Right kidney (tissue), 1 donor: ENCODE measurements around the gene CUX1.
"Not testable (repeated sequence)": the region's sequence is repeated elsewhere in the genome, so short reads cannot be mapped to it uniquely, and the experiment has no call there.

ENCODE experiments used
- DNase-seq: peaks from one replicate; pipeline ENCODE4 v3.0.0-alpha.2; 2016

Gene CUX1

DNA sequence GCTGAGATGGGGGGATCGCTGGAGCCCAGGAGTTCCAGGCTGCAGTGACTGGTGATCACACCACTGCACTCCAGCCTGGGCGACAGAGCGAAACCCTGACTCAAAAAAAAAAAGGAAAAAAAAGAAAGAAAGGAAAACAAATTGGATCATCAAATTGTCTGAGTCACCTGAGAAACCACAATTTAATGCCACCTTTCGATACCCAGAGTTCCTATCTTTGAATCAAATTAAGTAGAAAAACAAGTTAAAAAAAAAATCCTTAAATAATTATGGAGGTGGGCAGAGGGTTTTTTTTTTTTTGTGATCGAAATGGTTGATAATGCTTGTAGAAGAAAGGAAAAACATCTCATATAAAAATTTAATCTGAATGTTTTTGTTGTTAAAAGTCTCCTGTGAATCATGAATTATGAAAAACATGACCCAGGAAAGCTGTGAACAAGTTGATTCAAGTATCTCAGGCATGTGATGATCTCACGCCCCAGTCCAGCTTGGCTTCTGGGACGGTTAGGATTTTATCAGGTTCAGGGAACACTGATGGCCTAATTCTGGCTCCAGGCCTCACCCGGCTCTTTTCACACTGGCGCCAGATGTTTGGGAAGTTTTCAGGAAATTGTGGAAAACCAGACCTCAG lies 25.3 kb upstream of the CUX1 start:
- no peak for DNase-seq

DNA sequence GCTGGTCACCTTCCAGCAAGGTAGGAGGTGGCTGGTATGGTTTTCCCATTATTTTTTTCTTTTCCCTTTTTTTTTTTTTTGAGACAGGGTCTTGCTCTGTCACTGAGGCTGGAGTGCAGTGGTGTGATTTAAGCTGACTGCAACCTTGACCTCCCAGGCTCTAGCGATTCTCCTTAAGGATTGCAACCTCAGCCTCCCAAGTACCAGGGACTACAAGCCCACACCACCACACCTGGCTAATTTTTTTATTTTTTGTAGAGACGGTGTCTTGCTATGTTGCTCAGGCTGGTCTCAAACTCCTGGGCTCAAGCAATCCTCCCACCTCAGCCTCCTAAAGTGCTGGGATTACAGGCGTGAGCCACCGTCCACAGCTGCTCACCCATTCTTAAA lies 24.7 kb upstream of the CUX1 start:
- not testable (repeated sequence) for DNase-seq

DNA sequence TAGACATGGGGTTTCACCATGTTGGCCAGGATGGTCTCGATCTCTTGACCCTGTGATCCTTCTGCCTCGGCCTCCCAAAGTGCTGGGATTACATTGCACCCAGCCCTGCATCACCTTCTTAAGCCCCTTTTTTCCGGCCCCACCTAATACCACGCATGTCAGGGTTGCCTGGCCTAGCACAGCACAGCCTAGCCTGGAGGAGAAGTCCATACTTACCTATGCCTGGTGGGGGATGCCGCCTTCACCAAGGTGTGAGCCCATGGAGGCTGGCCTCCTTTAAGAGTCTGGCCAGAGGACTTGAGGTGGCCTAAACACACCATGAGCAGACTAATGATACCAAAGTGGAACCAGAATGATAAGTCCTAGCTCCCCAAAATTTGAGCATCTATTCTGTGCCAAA lies 22.0 kb upstream of the CUX1 start:
- DNase-seq = no peak

DNA sequence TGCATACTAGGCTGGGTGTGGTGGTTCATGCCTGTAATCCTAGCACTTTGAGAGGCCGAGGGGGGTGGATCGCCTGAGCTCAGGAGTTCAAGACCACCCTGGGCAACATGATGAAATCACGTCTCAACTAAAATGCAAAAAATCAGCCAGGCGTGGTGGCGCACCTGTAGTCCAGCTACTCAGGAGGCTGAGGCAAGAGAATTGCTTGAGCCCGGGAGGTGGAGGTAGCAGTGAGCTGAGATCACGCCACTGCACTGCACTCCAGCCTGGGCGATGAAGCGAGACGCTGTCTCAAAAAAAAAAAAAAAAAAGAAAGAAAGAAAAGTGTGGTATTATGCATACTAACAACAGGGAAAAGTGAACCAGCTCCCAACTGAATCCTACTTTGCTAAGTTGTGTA lies 19.3 kb upstream of the CUX1 start:
- not testable (repeated sequence) for DNase-seq

DNA sequence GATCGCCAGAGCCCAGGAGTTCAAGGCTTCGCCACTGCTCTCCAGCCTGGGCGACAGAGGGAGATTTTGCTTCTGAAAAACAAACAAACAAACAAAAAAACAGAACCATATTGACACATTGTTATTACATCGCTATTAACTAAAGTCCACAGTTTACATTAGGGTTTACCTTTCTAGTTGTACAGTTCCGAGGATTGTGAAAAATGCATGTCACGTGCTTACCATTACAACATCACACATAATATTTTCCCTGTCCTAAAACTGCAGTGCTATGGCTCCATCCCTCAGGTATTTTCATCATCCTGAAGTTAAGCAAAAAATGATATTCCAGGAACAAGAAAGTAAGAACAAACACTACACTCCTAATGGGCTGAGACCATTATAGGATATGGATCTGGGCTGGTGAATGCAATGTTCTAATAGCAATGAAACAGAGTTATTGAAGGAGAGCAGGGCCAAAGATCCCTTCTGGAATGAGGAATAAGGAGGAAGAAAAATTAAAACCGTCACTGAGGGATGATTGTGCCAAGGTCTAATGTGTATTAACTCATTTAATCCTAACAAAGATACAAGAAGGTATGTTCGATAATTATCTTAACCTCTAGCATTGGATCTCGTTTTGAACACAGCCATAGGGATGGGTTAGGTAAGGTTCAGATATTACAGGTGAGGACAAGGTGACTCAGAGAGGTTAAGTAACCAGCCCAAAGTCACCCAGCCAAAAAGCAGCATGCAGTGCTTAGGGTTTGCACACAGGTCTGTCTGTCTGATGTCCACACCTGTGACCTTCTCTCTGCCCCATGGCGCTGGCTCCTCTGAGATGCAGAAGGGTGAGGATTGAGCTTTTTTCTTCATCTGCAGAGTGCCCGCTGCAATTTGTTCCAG lies 14.0 kb upstream of the CUX1 start:
- DNase-seq = no peak

DNA sequence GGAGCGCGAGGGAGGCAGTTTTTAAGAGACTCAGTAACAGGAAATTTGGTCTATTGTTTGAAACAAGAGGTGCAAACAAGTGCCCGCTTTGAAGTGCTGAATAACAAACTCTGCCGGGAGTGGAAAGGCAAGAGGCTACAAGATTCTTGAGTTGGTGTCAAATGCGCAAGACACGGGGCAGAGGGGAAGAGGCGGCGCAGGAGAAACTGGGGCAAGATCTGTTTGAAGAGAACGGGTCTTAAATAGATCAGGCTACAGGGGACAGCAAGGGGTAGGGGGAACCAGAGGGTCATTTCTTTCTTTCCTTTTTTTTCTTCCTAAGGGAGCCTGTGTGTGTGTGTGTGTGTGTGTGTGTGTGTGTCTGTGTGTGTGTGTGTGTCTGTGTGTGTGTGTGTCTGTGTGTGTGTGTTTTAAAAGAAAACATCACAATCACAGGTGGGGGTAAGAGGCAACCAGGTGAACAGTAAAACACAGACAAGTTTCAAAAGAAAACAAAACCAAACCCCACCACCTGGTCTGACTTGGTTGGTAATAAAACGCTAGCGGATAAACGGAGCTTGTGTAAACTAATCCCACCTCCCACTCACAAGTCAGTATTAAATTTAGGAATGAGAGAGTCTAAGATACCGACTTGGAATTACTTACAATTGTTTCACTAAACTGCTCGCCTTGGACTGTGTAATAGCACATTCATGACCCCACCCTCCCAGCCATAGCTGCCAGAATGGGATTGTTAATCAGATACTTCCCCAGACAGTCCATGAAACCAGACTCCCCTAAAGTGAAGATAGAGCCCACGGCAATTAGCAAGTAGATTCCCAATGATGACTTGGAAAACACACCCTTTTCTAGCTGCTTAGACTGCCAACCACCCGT lies 13.1 kb upstream of the CUX1 start:
- peak; percentile 46 for DNase-seq

DNA sequence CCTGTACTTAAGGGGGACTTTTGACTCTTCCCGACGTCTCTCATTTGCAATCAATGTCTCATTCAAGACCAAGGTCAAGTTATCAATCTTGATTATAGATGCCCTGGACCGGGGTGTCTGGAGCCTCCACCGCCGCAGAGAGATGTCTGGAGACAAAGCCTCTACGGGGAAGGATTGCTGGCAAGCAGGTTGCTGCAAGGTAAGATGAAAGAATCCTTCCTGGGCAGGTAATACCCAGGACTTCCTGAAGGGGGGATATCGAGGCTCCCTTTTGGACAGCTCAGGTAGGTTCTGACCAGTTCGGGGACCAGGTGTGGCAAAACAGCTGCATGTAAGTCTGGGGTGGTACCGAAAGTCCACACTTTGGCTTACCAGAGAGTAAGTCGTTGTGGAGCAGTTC lies 12.5 kb upstream of the CUX1 start:
- peak; percentile 49 for DNase-seq

DNA sequence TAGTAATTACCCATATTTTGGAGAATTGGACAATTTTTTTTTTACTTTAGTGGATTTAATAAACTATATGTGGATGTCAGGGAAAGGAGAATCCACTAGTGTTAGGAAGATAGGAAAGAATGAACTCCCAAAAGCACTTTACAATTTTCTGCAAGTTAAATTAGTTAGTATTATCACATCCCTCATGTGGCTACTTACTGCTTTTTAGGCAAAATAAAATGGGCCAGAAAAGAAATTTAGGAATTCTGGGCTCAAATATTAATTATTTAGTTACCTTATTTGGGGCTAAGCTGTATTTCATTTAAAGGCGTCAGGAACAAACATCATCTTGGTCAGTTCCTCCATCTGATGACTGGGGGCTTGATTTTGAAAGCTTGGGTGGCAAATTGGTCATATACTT lies 4.8 kb upstream of the CUX1 start:
- no peak for DNase-seq

DNA sequence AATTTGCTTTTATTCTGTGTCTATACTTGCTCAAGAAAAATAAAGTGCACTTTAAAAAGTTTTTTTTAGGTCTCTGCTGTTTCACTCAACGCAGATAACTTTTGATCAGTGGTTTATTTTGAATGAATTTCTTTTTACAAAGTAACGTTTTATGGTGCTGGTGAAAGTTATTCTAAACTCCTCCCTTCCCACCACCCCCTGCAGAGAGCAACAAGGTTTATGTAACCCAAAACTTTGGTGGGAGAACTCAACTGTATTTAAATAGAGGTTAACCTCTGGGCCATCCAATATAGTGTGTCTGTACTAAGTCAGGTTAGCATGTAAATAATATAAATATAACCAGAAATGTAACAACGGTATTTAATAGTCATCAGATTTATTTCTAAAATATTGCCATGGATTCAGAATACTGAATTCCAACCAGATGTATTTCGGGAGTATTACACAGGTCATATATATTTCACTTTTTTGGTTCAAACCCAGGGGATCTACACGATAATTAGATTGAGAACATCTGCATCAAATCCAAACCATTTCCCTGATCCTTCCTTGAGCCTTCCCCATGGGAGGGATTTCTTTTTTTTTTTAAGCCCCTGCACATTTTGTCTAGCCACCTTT lies 3.9 kb upstream of the CUX1 start:
- no peak for DNase-seq

DNA sequence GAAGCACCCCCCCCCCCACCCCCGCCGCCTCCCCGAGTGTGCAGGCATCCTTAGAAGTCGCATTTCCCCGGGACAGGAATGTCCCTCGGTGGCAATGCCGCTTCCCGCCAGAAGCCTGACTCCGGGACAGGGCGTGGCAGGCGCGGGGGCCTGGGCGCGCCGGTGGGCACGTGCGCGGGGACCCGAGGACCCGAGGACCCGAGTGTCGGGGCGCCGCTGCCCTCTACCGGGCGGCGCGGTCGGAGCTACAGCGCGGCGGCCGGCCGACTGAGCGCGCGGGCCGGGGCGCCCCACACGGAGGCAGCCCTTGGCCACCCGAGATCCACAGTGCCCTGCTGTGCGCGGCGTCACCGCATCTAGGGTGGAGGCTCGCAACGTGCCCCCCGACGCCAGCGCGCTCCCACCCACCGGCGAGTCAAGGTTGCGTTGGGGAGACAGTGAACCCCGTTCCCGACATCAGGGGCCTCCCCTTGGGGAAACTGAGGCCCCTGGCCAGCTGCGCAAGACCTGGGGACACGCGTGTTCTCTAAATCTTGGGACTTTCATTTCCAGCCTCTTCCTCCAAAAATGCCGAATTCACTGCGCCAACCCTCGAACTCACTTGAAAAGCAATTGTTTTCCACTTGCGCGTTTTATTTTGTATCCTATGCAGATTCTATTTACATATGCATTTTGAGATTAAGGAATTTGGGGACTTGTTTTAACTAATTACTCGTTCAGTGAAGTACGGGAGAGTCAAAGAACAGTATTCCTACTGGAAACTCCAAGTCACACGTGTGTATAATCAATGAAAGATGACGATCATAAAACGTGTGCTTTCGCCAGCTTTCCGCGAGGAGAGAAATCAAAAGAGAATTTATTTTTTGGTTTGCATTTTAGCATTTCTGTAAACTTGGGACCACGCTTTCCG lies 3.1 kb upstream of the CUX1 start:
- peak; percentile 76 for DNase-seq

DNA sequence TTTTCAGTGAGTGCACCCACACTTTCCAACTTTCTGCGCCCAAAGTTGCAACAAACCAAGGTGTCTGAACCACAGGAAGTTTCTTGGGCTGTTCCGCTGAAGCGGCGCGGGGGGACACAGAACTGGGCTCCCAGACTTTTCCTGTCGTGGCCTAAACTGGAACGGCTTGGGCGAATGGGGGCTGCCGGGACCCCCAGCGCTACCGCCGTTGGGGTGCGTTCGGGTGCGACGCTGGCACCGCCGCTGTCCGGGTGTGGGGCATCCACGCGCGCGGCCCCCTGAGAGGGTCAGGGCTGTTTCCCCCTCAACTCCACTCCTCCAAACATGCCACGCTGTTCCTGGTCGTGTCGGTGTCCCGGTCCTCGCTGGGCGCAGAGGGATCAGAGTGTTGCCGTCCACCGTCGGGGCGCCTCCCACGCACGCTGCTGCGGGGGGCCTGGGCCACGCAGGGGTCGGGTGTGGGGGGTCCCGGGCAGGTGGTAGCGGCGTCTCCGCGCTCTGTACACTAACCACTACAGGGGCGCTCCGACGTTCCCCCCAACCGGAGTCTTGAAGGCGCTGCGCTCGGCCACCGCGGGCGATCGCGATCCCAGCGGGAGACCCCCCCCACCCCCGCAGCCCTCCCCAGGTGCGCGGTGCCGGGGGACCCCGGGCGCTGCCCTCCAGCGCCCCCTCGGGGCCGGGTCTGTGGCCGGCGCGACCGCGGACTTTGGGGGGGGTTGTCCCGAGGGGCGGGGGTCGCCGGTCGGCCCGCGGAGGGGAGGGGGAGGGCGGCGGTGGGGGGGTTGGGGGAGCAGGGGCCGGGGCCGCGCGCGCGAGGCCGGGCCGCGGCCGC lies 2.2 kb upstream of the CUX1 start:
- DNase-seq = peak; percentile 76

DNA sequence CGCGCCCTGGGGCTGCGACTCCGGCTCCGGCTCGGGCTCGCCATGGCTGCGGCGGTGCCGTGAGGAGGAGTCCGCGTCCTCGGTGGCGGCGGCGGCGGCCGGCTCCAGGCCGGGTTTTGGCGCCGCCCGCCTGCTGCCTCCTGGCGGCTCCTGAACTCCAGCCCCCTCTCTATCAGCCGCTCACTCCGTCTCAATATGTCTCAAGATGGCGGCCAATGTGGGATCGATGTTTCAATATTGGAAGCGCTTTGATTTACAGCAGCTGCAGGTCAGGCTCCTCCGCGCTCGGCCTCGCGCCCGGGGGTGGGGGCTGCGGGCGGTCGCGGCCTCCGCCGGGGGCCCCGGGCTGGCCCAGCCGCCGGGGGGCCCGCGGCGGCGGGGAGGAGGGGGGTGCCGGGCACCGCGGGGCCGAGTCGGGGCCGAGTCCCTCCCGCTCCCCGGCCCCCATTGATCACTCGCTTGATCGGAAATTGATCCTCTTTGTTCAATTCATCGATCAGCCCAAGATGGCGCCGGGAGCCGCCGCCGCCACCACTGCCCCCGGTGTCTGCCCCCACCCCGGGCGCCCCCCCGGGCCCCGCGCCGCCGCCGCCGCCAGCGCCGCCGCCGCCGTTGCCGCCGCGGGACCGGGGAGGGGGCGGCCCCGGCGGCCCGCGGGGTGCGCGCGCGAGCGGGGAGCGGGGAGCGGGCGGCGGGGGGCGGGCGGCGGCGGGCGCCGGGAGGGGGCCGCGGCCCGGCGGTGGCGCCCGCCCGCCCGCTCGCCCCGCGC lies 1.4 kb upstream of the CUX1 start:
- peak; percentile 81 for DNase-seq

DNA sequence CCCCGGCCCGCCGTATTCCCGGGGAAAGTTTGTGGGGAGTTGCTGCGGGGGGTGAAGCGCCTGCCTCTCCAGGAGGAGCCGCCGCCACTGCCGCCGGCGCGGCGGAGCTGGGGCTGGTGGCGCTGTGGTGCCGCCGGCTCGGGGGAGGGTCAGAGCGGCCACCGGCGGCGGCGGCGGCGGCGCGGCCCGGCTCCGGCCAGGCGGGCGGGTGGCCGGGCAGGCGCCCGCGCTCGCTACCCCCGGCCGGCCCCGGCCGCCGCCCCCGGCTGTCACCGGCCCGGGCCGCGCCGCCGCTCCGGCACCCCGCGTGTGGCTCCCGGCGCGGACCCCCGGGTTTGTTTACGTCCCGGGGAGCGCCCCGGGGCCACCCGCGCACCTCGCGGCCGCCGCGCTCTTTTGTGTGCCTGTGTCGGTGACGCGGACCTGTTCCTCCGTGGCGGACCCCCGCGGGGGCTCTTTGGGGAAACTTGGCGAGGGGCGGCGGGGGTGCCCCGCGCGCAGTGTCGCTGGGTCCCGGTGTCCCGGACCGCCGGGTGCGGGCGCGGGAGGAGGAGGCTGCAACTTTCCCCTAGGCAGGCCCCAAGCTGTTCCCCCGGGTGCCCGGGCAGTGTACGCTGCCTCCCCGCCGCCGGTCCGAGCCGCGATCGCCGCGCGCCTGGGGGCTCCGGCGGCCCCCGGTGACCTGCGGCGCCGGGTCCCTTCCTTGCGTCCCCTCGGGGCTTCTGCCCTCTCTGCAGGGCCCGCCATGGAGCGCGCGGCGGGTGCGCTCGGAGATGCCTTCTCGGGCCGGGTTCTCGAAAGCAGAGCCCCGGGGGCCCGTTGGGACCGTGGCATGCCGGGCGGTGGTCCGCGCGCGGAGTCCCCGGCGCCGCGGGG lies 593 bp upstream of the CUX1 start:
- peak; percentile 84 for DNase-seq

DNA sequence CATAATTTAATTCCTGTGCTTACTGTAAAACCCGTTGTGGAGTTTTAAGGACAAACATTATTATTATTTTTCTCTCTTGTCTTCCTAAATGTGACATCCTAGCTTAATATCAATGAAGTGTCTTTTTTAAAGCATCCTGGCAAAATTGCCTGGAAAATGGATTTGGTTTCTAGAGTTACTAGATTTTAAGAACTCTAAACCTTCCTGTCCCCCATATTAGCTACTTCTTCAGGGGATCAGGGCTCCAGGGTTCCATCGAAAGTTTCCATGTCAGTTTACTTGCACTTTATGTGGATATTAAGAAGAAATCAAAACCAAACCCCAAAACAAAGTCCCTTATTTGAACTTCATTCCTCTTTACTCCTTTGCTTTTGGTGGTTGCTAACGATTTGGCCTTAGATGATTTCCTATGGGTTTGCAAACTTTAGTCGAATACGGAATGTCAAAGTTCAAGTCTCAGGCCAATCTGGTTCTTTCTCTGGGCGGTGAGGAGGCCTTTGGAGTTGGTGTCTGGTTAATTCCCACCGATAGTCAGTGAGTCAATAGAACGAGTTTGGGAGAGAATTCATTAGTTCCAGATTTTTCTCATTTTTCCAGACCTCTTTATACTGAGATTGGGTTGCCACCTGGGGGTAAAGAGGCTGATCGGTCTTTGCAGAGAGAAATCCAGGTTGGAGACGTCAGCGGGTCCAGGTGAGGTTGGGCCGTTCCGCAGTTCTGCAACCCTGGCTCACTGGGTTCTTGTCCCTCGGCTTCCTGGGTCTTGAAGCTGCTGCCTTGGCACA lies 1.1 kb downstream of the CUX1 start:
- DNase-seq = no peak

DNA sequence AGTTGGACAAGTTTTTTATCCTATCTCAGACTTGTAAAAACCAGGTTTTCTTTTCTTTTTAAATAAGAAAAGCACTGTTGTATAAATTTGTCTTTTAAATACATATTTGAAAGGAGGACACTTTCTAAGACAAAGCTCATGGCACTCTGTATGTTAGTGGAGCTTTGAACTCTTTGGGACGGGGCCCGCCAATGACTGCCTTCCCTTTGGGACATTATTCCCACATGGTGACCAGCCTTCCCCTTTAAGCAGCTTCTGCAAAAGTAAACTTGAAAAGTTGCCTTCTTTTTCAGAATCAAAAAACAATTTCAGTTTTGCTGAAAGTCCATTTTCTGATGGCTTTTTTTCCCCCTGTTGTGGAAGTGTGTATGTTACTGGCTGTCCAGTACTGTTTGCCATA lies 1.8 kb downstream of the CUX1 start:
- no peak for DNase-seq

DNA sequence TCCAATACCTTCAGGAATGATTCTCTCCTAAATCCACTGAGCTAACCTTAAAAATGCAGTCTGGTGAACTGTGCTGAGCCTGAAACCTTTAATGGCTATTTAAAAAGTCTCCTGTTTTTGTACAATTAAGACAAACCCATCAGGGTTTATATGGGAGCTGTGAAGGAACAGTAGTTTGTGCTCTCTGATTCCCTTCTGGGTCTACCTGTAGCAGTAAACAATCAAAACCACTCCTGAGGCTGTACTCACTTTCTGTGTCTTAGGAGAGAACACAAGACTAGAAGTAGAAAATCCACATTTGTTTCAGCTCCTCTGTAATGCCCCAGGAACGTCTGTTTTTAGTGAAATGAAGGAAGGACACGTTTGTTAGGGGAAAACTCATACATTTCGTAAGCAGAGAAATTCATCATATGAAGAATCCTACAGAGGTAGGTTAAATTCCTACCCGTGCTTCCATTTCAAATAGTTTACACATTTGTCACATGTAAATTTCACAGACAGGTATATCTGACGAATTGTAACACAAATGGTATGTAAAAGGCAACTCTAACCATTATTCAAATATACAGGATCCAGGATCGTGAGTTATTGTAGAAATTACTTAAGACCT lies 2.6 kb downstream of the CUX1 start:
- DNase-seq = no peak

DNA sequence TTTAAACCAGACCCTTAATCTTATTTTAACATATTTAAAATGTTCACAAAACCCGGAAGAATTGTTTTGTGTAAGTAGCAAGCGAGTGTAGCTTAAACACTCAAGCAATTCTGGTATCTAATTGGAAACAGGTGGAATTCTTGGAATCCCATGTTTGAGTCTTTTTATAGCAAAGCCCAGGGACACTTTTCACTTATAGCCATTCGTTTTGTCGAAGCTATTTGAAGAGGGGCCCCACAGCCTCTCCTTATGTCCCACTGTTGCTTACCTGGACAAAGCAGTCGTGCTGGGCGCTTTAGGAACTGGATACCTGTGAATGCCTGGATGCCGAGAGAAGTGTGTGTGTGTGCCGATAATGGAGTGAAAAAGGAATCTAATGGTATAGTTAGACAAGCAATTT lies 3.3 kb downstream of the CUX1 start:
- DNase-seq = no peak
